Endothelial cell of umbilical vein (primary cell): Measurements from ENCODE around the gene NGEF. TPM values are rescaled to one million over a fixed set of nuclear protein-coding genes. Genes with fewer than 3 reads are reported as not detected.

ENCODE experiments used
- BruUV-seq: library from RNA; stranded (reverse); fragments of 400-500 nt; replicated peaks from 2 replicates; lab custom pipeline; 2021; lab: Mats Ljungman, UMichigan
- CTCF ChIA-PET: fragments of 300-600, 350-600 bp; sonication (Branson Sonifier 250); formaldehyde crosslinking; loops from one replicate; lab custom pipeline; 2021; ENCODE audit warnings: antibody characterized with exemption, inconsistent platforms; lab: Charles Lee
- POLR2A ChIA-PET: fragments of 300-600, 350-600 bp; sonication (Branson Sonifier 250); formaldehyde crosslinking; loops from one replicate; lab custom pipeline; 2021; ENCODE audit warnings: antibody characterized with exemption, inconsistent platforms; lab: Charles Lee
- DNase-seq: peaks from one replicate; pipeline ENCODE4 v3.0.0-alpha.2; 2011; ENCODE audit warnings: low read depth, low spot score
- FAIRE-seq: peaks from 2 replicates; lab custom pipeline; 2011; peaks lifted over from hg19 to GRCh38; lab: Jason Lieb, UNC
- H2AFZ ChIP-seq: 2 replicates; pipeline ENCODE4 v1.6.0; 2012; ENCODE audit warnings: low read depth, low read length, control low read depth, inconsistent platforms
- H3K27ac ChIP-seq: 2 replicates; pipeline ENCODE4 v1.5.1; 2011; ENCODE audit warnings: low read depth, mild to moderate bottlenecking, control low read depth, low read length, moderate library complexity; ENCODE audit not compliant: insufficient read depth
- H3K27me3 ChIP-seq, 2 experiments: 2 replicates each; pipeline versions ENCODE4 v1.6.0 to v1.6.1; 2011; ENCODE audit warnings: low read length in 2 of 2, mixed read lengths in 1 of 2; ENCODE audit not compliant: control insufficient read depth in 2 of 2, insufficient read depth in 2 of 2
- H3K36me3 ChIP-seq, 2 experiments: 2 replicates in 1 of 2; 3 replicates in 1 of 2; pipeline ENCODE4 v1.5.1; 2011; ENCODE audit warnings: low read length in 2 of 2, mild to moderate bottlenecking in 1 of 2, moderate library complexity in 1 of 2; ENCODE audit not compliant: control insufficient read depth in 2 of 2, insufficient read depth in 2 of 2; ENCODE audit errors: extremely low read depth in 1 of 2
- H3K4me1 ChIP-seq: 3 replicates; pipeline ENCODE4 v1.5.1; 2011; ENCODE audit warnings: mild to moderate bottlenecking, low read length; ENCODE audit not compliant: control insufficient read depth, insufficient read depth; ENCODE audit errors: extremely low read depth
- H3K4me2 ChIP-seq: 2 replicates; pipeline ENCODE4 v1.6.1; 2011; ENCODE audit warnings: low read length, control low read depth, mixed read lengths; ENCODE audit not compliant: insufficient read depth
- H3K4me3 ChIP-seq, 3 experiments: fragments of 200-600 bp in 1 of 3; sonication (generic), shearing (Covaris generic) in 1 of 3; replicated peaks in 1 of 3; 2 replicates each; pipeline ENCODE4 v1.5.1; 2011 to 2016; ENCODE audit warnings: control low read depth in 3 of 3, low read length in 3 of 3, mild to moderate bottlenecking in 2 of 3, inconsistent platforms in 1 of 3, low read depth in 1 of 3, moderate library complexity in 1 of 3; ENCODE audit not compliant: insufficient read depth in 1 of 3
- H3K79me2 ChIP-seq: 2 replicates; pipeline ENCODE4 v1.6.0; 2012; ENCODE audit warnings: low read length, inconsistent platforms; ENCODE audit not compliant: control insufficient read depth, insufficient read depth
- H3K9ac ChIP-seq: replicated peaks from 2 replicates; pipeline ENCODE3; 2011; ENCODE audit warnings: low read length, control low read depth; ENCODE audit not compliant: insufficient read depth; ENCODE audit errors: extremely low read depth
- H3K9me1 ChIP-seq: replicated peaks from 3 replicates; pipeline ENCODE4 v1.6.0; 2011; ENCODE audit warnings: mild to moderate bottlenecking, low read length; ENCODE audit not compliant: control insufficient read depth, insufficient read depth; ENCODE audit errors: extremely low read depth
- H3K9me3 ChIP-seq: replicated peaks from 2 replicates; pipeline ENCODE4 v1.5.1; 2012; ENCODE audit warnings: low read length, inconsistent platforms; ENCODE audit not compliant: control insufficient read depth, insufficient read depth
- H4K20me1 ChIP-seq: replicated peaks from 2 replicates; pipeline ENCODE3; 2011; ENCODE audit warnings: mild to moderate bottlenecking, low read length; ENCODE audit not compliant: control insufficient read depth, insufficient read depth; ENCODE audit errors: extremely low read depth
- CTCF ChIP-seq, 2 donors: IDR thresholded peaks; 1 replicate in 1 of 2; 2 replicates in 1 of 2; pipeline ENCODE4 v1.5.1; 2011; ENCODE audit warnings: low read length in 2 of 2, mild to moderate bottlenecking in 2 of 2, moderate library complexity in 2 of 2, control low read depth in 1 of 2, inconsistent platforms in 1 of 2, low read depth in 1 of 2; ENCODE audit not compliant: insufficient read depth in 1 of 2; ENCODE audit errors: extremely low read depth in 1 of 2
- EZH2 ChIP-seq: IDR thresholded peaks from 2 replicates; pipeline ENCODE4 v1.6.1; 2012; ENCODE audit warnings: borderline replicate concordance, low read depth, mild to moderate bottlenecking, moderate library complexity, low read length, inconsistent platforms; ENCODE audit not compliant: severe bottlenecking
- FOS ChIP-seq: IDR thresholded peaks from 2 replicates; pipeline ENCODE4 v1.6.1; 2011; ENCODE audit warnings: mild to moderate bottlenecking, low read length, moderate library complexity, borderline replicate concordance; ENCODE audit not compliant: insufficient read depth
- GATA2 ChIP-seq: IDR thresholded peaks from 2 replicates; pipeline ENCODE4 v1.7.0; 2011; ENCODE audit warnings: low read depth, mild to moderate bottlenecking, moderate library complexity, mixed read lengths, low read length; ENCODE audit not compliant: insufficient read length, insufficient read depth
- JUN ChIP-seq: IDR thresholded peaks from 2 replicates; pipeline ENCODE4 v1.6.1; 2011; ENCODE audit warnings: borderline replicate concordance, low read depth; ENCODE audit not compliant: insufficient read length, insufficient read depth
- MAX ChIP-seq: IDR thresholded peaks from 2 replicates; pipeline ENCODE4 v1.6.1; 2011; ENCODE audit not compliant: insufficient read depth, insufficient read length
- MYC ChIP-seq: IDR thresholded peaks from one replicate; pipeline ENCODE4 v1.6.1; 2011; ENCODE audit warnings: mild to moderate bottlenecking, low read depth, low read length
- POLR2A ChIP-seq: IDR thresholded peaks from 2 replicates; pipeline ENCODE4 v1.6.1; 2012; ENCODE audit warnings: low read depth, mild to moderate bottlenecking, control low read depth, low read length
- POLR2AphosphoS5 ChIP-seq: IDR thresholded peaks from 2 replicates; pipeline ENCODE4 v1.6.1; 2012; ENCODE audit warnings: low read depth, mild to moderate bottlenecking, control low read depth, low read length, moderate library complexity; ENCODE audit not compliant: insufficient read depth
- dilution Hi-C: fragments of 300-500 bp; cut with MboI; formaldehyde crosslinking; loops from one replicate; pipeline ENCODE4 v1.15.0; 2019; ENCODE audit warnings: low sequenced_read_pairs; ENCODE audit not compliant: extremely low pct_ligation_motif_present
- intact Hi-C: fragments of 100-400 bp; cut with micrococcal nuclease; formaldehyde crosslinking; loops from one replicate; pipeline ENCODE4 v1.10.0; 2022
- polyA plus RNA-seq, 4 experiments: library from polyadenylated mRNA; depleted of rRNA in 3 of 4; stranded (reverse) in 3 of 4; unstranded in 1 of 4; fragments of >200 nt; gene quantifications; 2 replicates each; pipeline versions ENCODE4 v1.2.1 to v1.2.3, GENCODE V29; 2011 to 2012; ENCODE audit warnings: missing spikeins in 1 of 4
- total RNA-seq: library from RNA; stranded (reverse); gene quantifications from 2 replicates; pipeline ENCODE4 v1.2.3, GENCODE V29; 2021

NGEF gene
- total and polyA plus RNA-seq, 2 donors (not counting 3 experiments of a cell fraction or from before 2014, with no cell fraction given) = 0.22 to 0.41 TPM

GRCh38 chr2:233011268-233011650 lies 1.8 kb downstream of the NGEF start:
- no peaks in the 10 kb centered on the region for H3K9me1 ChIP-seq
- H3K9me3 ChIP-seq = no peaks in the 10 kb centered on the region
- H3K4me2 ChIP-seq = no peak overlapping the region
- no peaks in the 10 kb centered on the region for H3K36me3 ChIP-seq
- FAIRE-seq = no peak
- ChIA-PET POLR2A (no interaction called here), CTCF (interaction anchor here (0.5 to 2.1 kb wide), 3 partner anchors 18 to 647 kb away, joined by 3 to 10 read pairs (median 3); no protein-coding TSS in a partner anchor)
- DNase-seq = no peak
- H2AFZ ChIP-seq = no peak overlapping the region
- dilution Hi-C loops (no loop called here), intact Hi-C loops (no loop called here)
- no peaks in the 10 kb centered on the region for H3K79me2 ChIP-seq
- TF ChIP-seq MYC = no peak
- TF ChIP-seq EZH2 = no peak
- no peak for TF ChIP-seq FOS
- no peak for TF ChIP-seq JUN
- no peak for TF ChIP-seq MAX
- TF ChIP-seq POLR2A = no peak
- TF ChIP-seq GATA2 = no peak
- no peak for TF ChIP-seq POLR2AphosphoS5
- TF ChIP-seq CTCF (IDR thresholded peaks at IDR 0.05; ENCODE audit: extremely low read depth in 1 of 2, insufficient read depth in 1 of 2, low read depth in 1 of 2, low read length in 2 of 2) = no peak
- BruUV-seq = no TSS peak
- H3K9ac ChIP-seq = no peak overlapping the region
- H4K20me1 ChIP-seq = no peaks in the 10 kb centered on the region
- peaks cover 2 to 3% of the 10 kb centered on the region in 2 experiments for H3K27me3 ChIP-seq
- no peaks in the 10 kb centered on the region for H3K4me1 ChIP-seq
- H3K4me3 ChIP-seq = no peak overlapping the region
- H3K27ac ChIP-seq = no peak overlapping the region
